Neuronal stem cell (in vitro differentiated cells): Measurements from ENCODE around the gene TRIP13.

ENCODE experiments used
- DNase-seq: peaks from one replicate; pipeline ENCODE4 v3.0.0-alpha.2; 2013; ENCODE audit warnings: low spot score
- H2AFZ ChIP-seq: one replicate; pipeline ENCODE4 v1.6.1; 2013; ENCODE audit warnings: mild to moderate bottlenecking, low read length, inconsistent platforms
- H2AK5ac ChIP-seq: 2 replicates; pipeline ENCODE4 v1.6.1; 2013; ENCODE audit warnings: low read depth, mild to moderate bottlenecking, inconsistent platforms, low read length, moderate library complexity, mixed read lengths
- H2BK120ac ChIP-seq: 2 replicates; pipeline ENCODE4 v1.6.1; 2013; ENCODE audit warnings: low read depth, mild to moderate bottlenecking, inconsistent platforms, low read length, moderate library complexity, mixed read lengths
- H2BK12ac ChIP-seq: one replicate; pipeline ENCODE4 v1.6.1; 2013; ENCODE audit warnings: low read length, inconsistent platforms
- H2BK15ac ChIP-seq: 2 replicates; pipeline ENCODE4 v1.6.1; 2013; ENCODE audit warnings: mild to moderate bottlenecking, low read length, inconsistent platforms, mixed read lengths
- H2BK5ac ChIP-seq: one replicate; pipeline ENCODE4 v1.6.1; 2013; ENCODE audit warnings: inconsistent platforms, mild to moderate bottlenecking, low read length, moderate library complexity
- H3K14ac ChIP-seq: one replicate; pipeline ENCODE4 v1.6.1; 2013; ENCODE audit warnings: low read length, inconsistent platforms
- H3K18ac ChIP-seq: 2 replicates; pipeline ENCODE4 v1.6.1; 2013; ENCODE audit warnings: low read length, inconsistent platforms
- H3K23ac ChIP-seq: 2 replicates; pipeline ENCODE4 v1.6.1; 2013; ENCODE audit warnings: low read depth, mild to moderate bottlenecking, mixed read lengths, low read length, inconsistent platforms; ENCODE audit not compliant: poor library complexity
- H3K27ac ChIP-seq: replicated peaks from 3 replicates; pipeline ENCODE4 v1.5.1; 2013; ENCODE audit warnings: low read length, inconsistent platforms
- H3K27me3 ChIP-seq, 3 experiments: 2 replicates each; pipeline ENCODE4 v1.6.1; 2013; ENCODE audit warnings: low read length in 3 of 3, mild to moderate bottlenecking in 2 of 3, inconsistent platforms in 1 of 3, low read depth in 1 of 3, mixed read lengths in 1 of 3, moderate library complexity in 1 of 3; ENCODE audit not compliant: control insufficient read depth in 3 of 3, insufficient read depth in 3 of 3
- H3K36me3 ChIP-seq, 2 donors: replicated peaks in 1 of 2; 2 replicates each; pipeline ENCODE4 v1.6.1; 2013; ENCODE audit warnings: low read length in 2 of 2; ENCODE audit not compliant: control insufficient read depth in 2 of 2, insufficient read depth in 2 of 2
- H3K4ac ChIP-seq: 2 replicates; pipeline ENCODE4 v1.6.1; 2013; ENCODE audit warnings: inconsistent platforms, mild to moderate bottlenecking, low read length, moderate library complexity
- H3K4me1 ChIP-seq, 2 donors: 1 replicate in 1 of 2; 2 replicates in 1 of 2; pipeline ENCODE4 v1.6.1; 2013; ENCODE audit warnings: low read length in 2 of 2, low read depth in 1 of 2; ENCODE audit not compliant: control insufficient read depth in 2 of 2, insufficient read depth in 1 of 2
- H3K4me2 ChIP-seq: one replicate; pipeline ENCODE4 v1.6.1; 2013; ENCODE audit warnings: mild to moderate bottlenecking, low read length, inconsistent platforms; ENCODE audit not compliant: insufficient read depth, poor library complexity, severe bottlenecking
- H3K4me3 ChIP-seq, 2 donors: 2 replicates each; pipeline ENCODE4 v1.5.1; 2013; ENCODE audit warnings: low read length in 2 of 2, mild to moderate bottlenecking in 2 of 2, inconsistent platforms in 1 of 2, moderate library complexity in 1 of 2
- H3K79me1 ChIP-seq: one replicate; pipeline ENCODE4 v1.6.1; 2013; ENCODE audit warnings: low read depth, mild to moderate bottlenecking, inconsistent platforms, low read length, moderate library complexity
- H3K9ac ChIP-seq: one replicate; pipeline ENCODE4 v1.6.1; 2013; ENCODE audit warnings: mild to moderate bottlenecking, low read depth, low read length, inconsistent platforms; ENCODE audit not compliant: poor library complexity
- H3K9me3 ChIP-seq, 2 donors: replicated peaks in 1 of 2; 2 replicates each; pipeline versions ENCODE3 to v1.6.1; 2013; ENCODE audit warnings: low read length in 2 of 2, mild to moderate bottlenecking in 2 of 2, inconsistent platforms in 1 of 2, low read depth in 1 of 2, mixed read lengths in 1 of 2, moderate library complexity in 1 of 2; ENCODE audit not compliant: control insufficient read depth in 2 of 2, insufficient read depth in 1 of 2
- H4K8ac ChIP-seq: one replicate; pipeline ENCODE4 v1.6.1; 2013; ENCODE audit warnings: low read depth, mild to moderate bottlenecking, inconsistent platforms, low read length, moderate library complexity
- H4K91ac ChIP-seq: one replicate; pipeline ENCODE4 v1.6.1; 2013; ENCODE audit warnings: low read length, low read depth, mild to moderate bottlenecking, inconsistent platforms; ENCODE audit not compliant: poor library complexity
- WGBS, 2 donors: extraction: QIAGEN DNeasy Blood & Tissue Kit; methylation state at CpG; one replicate each; pipeline ENCODE4 v1.1.7; 2013; ENCODE audit warnings: missing lambda C conversion rate in 2 of 2, mixed read lengths in 1 of 2; ENCODE audit not compliant: insufficient read length in 2 of 2, insufficient replicate concordance in 1 of 2; ENCODE audit errors: extremely low coverage in 2 of 2; 5-methylcytosine and 5-hydroxymethylcytosine counted together

Gene TRIP13

DNA sequence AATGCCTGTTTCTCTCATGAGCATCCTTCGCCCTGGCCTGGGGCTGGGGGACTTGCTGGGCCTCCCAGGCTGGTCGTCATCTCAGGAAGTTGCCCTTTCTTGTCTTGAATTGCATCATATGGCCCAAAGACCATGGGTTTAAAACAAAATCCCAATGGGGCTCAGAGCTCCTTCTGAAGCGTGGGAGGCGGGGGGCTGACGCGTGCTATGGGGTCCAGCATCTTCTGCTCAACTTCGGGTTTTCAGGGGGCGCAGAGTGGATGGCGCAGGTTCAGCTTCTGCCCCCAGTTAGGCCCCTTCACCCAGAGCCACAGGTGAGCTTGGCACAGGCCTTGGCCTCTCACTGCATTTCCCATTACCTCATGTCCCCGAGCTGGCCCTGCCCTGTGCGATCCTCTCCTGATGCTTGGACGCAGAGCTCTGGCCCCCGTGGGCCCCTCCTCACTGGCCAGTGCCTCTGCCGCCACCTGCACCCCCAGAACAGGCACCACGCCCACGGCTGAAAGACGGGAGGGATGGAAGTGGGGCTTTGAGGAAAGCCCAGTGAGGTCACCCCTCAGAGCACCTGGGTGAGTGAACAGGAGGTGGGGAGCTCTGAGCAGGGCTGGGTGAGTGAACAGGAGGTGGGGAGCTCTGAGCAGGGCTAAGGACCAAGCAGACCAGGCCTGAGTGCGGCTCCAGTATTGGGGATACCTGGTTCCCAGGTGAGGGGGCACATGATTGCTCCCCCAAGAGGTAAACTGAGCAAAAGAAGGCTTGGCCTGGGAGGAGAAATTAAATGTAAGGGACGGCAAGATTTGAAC is 56.0 kb downstream of the TRIP13 start:
- Histone ChIP-seq H3K9me3 (peaks cover 2 to 12% of the 10 kb centered on the region in 2 donors), H4K8ac (no peak overlapping the region), H2BK120ac (no peak overlapping the region), H2AFZ (no peak overlapping the region), H2BK15ac (no peak overlapping the region), H3K36me3 (no peaks in the 10 kb centered on the region), H3K27ac (no peak overlapping the region), H2BK12ac (no peak overlapping the region), H2BK5ac (peak overlapping the region; percentile 6), H3K23ac (no peak overlapping the region), H3K9ac (no peak overlapping the region), H3K14ac (no peak overlapping the region), H3K4me2 (no peak overlapping the region), H2AK5ac (peak overlapping the region; percentile 48), H3K4me1 (peaks cover 13 to 22% of the 10 kb centered on the region in 2 donors), H4K91ac (no peak overlapping the region), H3K4ac (no peak overlapping the region), H3K27me3 (peaks cover 0 to 14% (median 5%) of the 10 kb centered on the region in 3 experiments), H3K18ac (peak overlapping the region; percentile 16), H3K79me1 (no peaks in the 10 kb centered on the region), H3K4me3 (no peak overlapping the region)
- no CpG with 5 or more reads among the region's 19 CpGs for WGBS, 2 donors
- DNase-seq: no peak

DNA sequence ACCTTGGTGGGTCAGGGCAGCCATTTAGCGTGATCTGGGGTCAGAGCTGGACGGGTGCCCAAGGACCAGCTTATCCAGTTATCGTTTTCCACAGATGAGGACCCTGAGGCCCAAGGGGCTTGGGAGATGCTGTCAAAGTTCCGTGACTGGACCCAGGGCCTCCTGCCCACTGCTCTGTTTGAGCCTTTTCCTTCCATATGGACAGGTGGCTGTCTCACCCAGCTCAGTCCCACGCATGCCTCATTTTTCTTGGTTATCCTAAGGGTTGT is 56.5 kb downstream of the TRIP13 start:
- WGBS, 2 donors: no CpG with 5 or more reads among the region's 5 CpGs

DNA sequence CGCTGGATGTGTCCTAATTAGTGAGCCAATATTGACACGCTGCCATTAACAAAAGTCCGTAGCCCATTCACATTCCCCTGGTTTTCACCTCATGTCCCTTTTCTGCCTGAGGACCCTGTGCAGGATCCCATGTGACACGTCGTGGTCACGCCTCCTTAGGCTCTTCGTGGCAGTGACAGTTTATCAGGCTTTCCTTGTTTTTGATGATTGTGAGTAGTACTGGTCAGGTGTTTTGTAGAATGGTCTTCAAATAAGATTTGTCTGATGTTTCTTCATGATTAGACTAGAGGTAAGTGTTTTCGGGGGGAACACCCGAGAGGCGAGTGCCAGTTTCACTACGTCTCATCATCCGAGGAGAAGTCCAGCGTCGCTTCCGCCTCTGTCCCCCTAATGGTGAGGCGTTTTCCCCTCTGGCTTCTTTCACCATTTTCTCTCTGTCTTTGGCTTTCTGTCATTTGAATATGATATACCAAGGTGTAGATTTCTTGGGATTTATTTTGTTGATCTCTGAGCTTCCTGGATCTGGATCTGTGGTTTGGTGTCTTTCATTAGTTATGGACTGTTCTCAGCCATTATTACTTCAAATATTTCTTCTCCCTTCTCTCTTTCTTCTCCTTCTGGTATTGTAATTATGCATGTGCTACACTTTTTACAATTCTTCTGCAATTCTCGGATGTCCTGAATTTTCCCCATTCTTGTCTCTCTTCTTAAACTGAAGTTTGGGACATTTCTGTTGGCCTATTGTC is 57.3 kb downstream of the TRIP13 start:
- H3K14ac ChIP-seq: no peak overlapping the region
- H3K4me1 ChIP-seq: peaks cover 13 to 22% of the 10 kb centered on the region in 2 donors
- no peak overlapping the region for H3K4me2 ChIP-seq
- no peak overlapping the region for H3K9ac ChIP-seq
- no CpG with 5 or more reads among the region's 17 CpGs for WGBS, 2 donors
- no peak overlapping the region for H4K91ac ChIP-seq
- no peak overlapping the region for H2BK5ac ChIP-seq
- H3K4ac ChIP-seq: no peak overlapping the region
- no peak overlapping the region for H3K18ac ChIP-seq
- H3K27ac ChIP-seq: no peak overlapping the region
- no peak overlapping the region for H4K8ac ChIP-seq
- H3K27me3 ChIP-seq: peaks cover 0 to 13% (median 3%) of the 10 kb centered on the region in 3 experiments
- H3K4me3 ChIP-seq: no peak overlapping the region
- no peak overlapping the region for H2BK15ac ChIP-seq
- no peak for DNase-seq
- H2AFZ ChIP-seq: no peak overlapping the region
- H3K9me3 ChIP-seq: peaks cover 2 to 12% of the 10 kb centered on the region in 2 donors
- no peak overlapping the region for H2BK12ac ChIP-seq
- H3K79me1 ChIP-seq: no peaks in the 10 kb centered on the region
- no peaks in the 10 kb centered on the region for H3K36me3 ChIP-seq
- no peak overlapping the region for H2AK5ac ChIP-seq
- no peak overlapping the region for H3K23ac ChIP-seq
- H2BK120ac ChIP-seq: no peak overlapping the region

More for the DNA sequence above, 56.5 kb downstream of the TRIP13 start:
- H2BK120ac ChIP-seq: no peak overlapping the region
- peaks cover 0 to 14% (median 5%) of the 10 kb centered on the region in 3 experiments for H3K27me3 ChIP-seq
- no peak overlapping the region for H3K23ac ChIP-seq
- H3K9me3 ChIP-seq: peaks cover 2 to 12% of the 10 kb centered on the region in 2 donors
- no peak overlapping the region for H4K8ac ChIP-seq
- H3K14ac ChIP-seq: no peak overlapping the region
- no peaks in the 10 kb centered on the region for H3K36me3 ChIP-seq
- H3K4me3 ChIP-seq: no peak overlapping the region
- H3K27ac ChIP-seq: no peak overlapping the region
- DNase-seq: no peak
- no peak overlapping the region for H2AK5ac ChIP-seq
- H3K9ac ChIP-seq: no peak overlapping the region
- no peak overlapping the region for H3K18ac ChIP-seq
- no peaks in the 10 kb centered on the region for H3K79me1 ChIP-seq
- no peak overlapping the region for H3K4ac ChIP-seq
- no peak overlapping the region for H2AFZ ChIP-seq
- no peak overlapping the region for H3K4me2 ChIP-seq
- no peak overlapping the region for H4K91ac ChIP-seq
- no peak overlapping the region for H2BK12ac ChIP-seq
- H2BK5ac ChIP-seq: peak overlapping the region; percentile 6
- H3K4me1 ChIP-seq: peaks cover 13 to 22% of the 10 kb centered on the region in 2 donors
- H2BK15ac ChIP-seq: no peak overlapping the region

DNA sequence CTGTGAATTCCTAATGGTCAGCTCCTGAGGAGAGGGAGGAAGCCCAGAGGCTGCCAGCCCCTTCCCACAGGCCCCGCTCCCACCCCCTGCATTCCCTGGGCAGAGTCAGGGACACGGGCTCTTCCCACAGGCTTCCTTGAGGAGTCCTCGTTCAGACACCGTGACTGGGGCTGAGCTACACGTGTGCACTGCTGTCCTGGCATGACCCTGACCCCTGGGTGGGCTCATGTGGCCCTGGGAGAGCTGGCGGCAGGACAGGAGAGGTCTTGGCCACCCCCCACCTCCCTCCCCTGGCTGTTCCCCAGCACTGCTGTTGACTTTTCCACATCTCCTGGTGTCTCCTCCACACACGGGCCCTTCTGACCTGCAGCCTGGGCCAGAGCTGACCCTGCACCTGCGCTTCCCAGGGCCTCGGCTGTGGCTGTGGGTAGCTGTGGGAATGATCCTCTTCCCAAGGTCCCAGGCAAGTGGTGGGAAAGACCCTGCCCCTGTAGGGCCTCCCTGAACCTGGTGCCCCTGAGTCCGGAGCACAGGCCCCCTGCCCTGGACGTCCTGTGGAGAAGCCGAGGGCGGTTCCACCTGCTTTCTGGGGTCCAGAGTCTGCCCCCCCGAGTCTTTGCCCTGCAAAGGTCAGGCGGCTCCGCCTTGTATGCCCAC is 59.4 kb downstream of the TRIP13 start:
- H2BK5ac ChIP-seq: peak overlapping the region; percentile 40
- no peak overlapping the region for H3K27ac ChIP-seq
- no peak overlapping the region for H4K91ac ChIP-seq
- H2BK120ac ChIP-seq: no peak overlapping the region
- DNase-seq: no peak
- peaks cover 2 to 12% of the 10 kb centered on the region in 2 donors for H3K9me3 ChIP-seq
- H2BK12ac ChIP-seq: peak overlapping the region; percentile 26
- WGBS, 2 donors: no CpG with 5 or more reads among the region's 16 CpGs
- peaks cover 0 to 3% (median 0%) of the 10 kb centered on the region in 3 experiments for H3K27me3 ChIP-seq
- no peaks in the 10 kb centered on the region for H3K36me3 ChIP-seq
- H3K4me2 ChIP-seq: no peak overlapping the region
- H3K79me1 ChIP-seq: no peaks in the 10 kb centered on the region
- H3K9ac ChIP-seq: no peak overlapping the region
- H3K4ac ChIP-seq: no peak overlapping the region
- H2AK5ac ChIP-seq: no peak overlapping the region
- H3K14ac ChIP-seq: peak overlapping the region; percentile 33
- H3K4me1 ChIP-seq: peaks cover 8 to 11% of the 10 kb centered on the region in 2 donors
- H2BK15ac ChIP-seq: peak overlapping the region; percentile 81
- peak overlapping the region; percentile 6 for H3K23ac ChIP-seq
- H3K4me3 ChIP-seq: no peak overlapping the region
- no peak overlapping the region for H4K8ac ChIP-seq
- H3K18ac ChIP-seq: peak overlapping the region; percentile 57
- no peak overlapping the region for H2AFZ ChIP-seq
